A549 (cell line): ENCODE results near the gene UCHL5. TPM values are rescaled to one million over a fixed set of nuclear protein-coding genes. Genes with fewer than 3 reads are reported as not detected.
"Not testable (repeated sequence)": the region's sequence is repeated elsewhere in the genome, so short reads cannot be mapped to it uniquely, and the experiment has no call there.

Experiments
- ATAC-seq, 2 experiments: fragments of 200-7000 bp in 1 of 2; fragments of >200 bp in 1 of 2; cut with Nextera tagmentation in 1 of 2; cut with Tn5 transposase in 1 of 2; 3 replicates each; pipeline versions ENCODE4 v1.8.0 to v1.9.1; 2018 to 2020; ENCODE audit warnings: mild to moderate bottlenecking in 1 of 2, moderate library complexity in 1 of 2
- CTCF ChIA-PET: fragments of 300-600 bp; sonication (Branson Sonifier 250); formaldehyde crosslinking; extraction: SDS; loops from one replicate; lab custom pipeline; 2021; ENCODE audit warnings: antibody characterized with exemption, inconsistent platforms; lab: Yijun Ruan, JAX
- POLR2A ChIA-PET: fragments of 350-600 bp; formaldehyde crosslinking; extraction: SDS; loops from one replicate; lab custom pipeline; 2021; ENCODE audit warnings: antibody characterized with exemption, inconsistent platforms; lab: Yijun Ruan, JAX
- DNase-seq, 2 experiments: peaks; one replicate each; pipeline versions ENCODE4 v3.0.0 to v3.0.0-alpha.2; 2011 to 2016; ENCODE audit warnings: low read depth in 1 of 2, low spot score in 1 of 2
- FAIRE-seq: peaks from 2 replicates; lab custom pipeline; 2011; peaks lifted over from hg19 to GRCh38; lab: Jason Lieb, UNC
- H3K27ac ChIP-seq, 2 experiments: fragments of >200 bp; sonication (Bioruptor Twin); formaldehyde crosslinking; 3 replicates each; pipeline ENCODE4 v1.5.1; 2016 to 2017
- H3K4me1 ChIP-seq: fragments of >200 bp; sonication (Bioruptor Twin); formaldehyde crosslinking; 3 replicates; pipeline ENCODE4 v1.6.1; 2016
- H3K4me2 ChIP-seq: fragments of >200 bp; sonication (Bioruptor Twin); formaldehyde crosslinking; 3 replicates; pipeline ENCODE4 v1.6.1; 2016
- H3K4me3 ChIP-seq: fragments of >200 bp; sonication (Bioruptor Twin); formaldehyde crosslinking; 3 replicates; pipeline ENCODE4 v1.5.1; 2016
- H3K9me3 ChIP-seq: fragments of >200 bp; sonication (Bioruptor Twin); formaldehyde crosslinking; 3 replicates; pipeline ENCODE4 v1.6.1; 2016
- CBX2 ChIP-seq: fragments of 200-600 bp; sonication (generic); IDR thresholded peaks from 2 replicates; pipeline ENCODE4 v1.6.1; 2016; ENCODE audit warnings: low read depth, mild to moderate bottlenecking, borderline replicate concordance
- CEBPB ChIP-seq, 2 experiments: fragments of >200 bp in 1 of 2; sonication (Bioruptor Twin) in 1 of 2; formaldehyde crosslinking in 1 of 2; IDR thresholded peaks; 2 replicates each; pipeline ENCODE4 v1.6.1; 2012 to 2016
- CHD2 ChIP-seq: fragments of 150-350 bp; IDR thresholded peaks from 2 replicates; pipeline ENCODE4 v1.6.1; 2014; ENCODE audit warnings: low read length; ENCODE audit not compliant: partially characterized antibody
- CHD4 ChIP-seq: fragments of 200-600 bp; sonication (generic); IDR thresholded peaks from 2 replicates; pipeline ENCODE4 v1.6.1; 2016; ENCODE audit warnings: antibody characterized with exemption, mild to moderate bottlenecking, borderline replicate concordance
- EHF ChIP-seq: fragments of 250-450 bp; sonication (Bioruptor Pico); IDR thresholded peaks from 2 replicates; pipeline ENCODE4 v1.5.0; 2020; ENCODE audit warnings: mild to moderate bottlenecking
- FOSL2 ChIP-seq, 2 experiments: fragments of 450-650 bp in 1 of 2; fragments of >200 bp in 1 of 2; sonication (Bioruptor Twin) in 1 of 2; formaldehyde crosslinking; IDR thresholded peaks; 2 replicates each; pipeline versions ENCODE4 v1.5.0 to v1.6.1; 2016 to 2020; ENCODE audit warnings: mild to moderate bottlenecking in 1 of 2, moderate library complexity in 1 of 2
- FOXS1 ChIP-seq: fragments of 250-450 bp; sonication (Bioruptor Pico); IDR thresholded peaks from 2 replicates; pipeline ENCODE4 v1.5.0; 2020; ENCODE audit warnings: mild to moderate bottlenecking, moderate library complexity
- HOXB13 ChIP-seq: fragments of 250-450 bp; sonication (Bioruptor Pico); IDR thresholded peaks from 2 replicates; pipeline ENCODE4 v1.5.0; 2020; ENCODE audit warnings: low read depth, mild to moderate bottlenecking, moderate library complexity
- JUNB ChIP-seq: fragments of >200 bp; sonication (Bioruptor Twin); formaldehyde crosslinking; IDR thresholded peaks from 2 replicates; pipeline ENCODE4 v1.6.1; 2016
- MAFK ChIP-seq: fragments of 450-650 bp; IDR thresholded peaks from 2 replicates; pipeline ENCODE4 v1.6.1; 2014; ENCODE audit not compliant: partially characterized antibody
- MAZ ChIP-seq: fragments of 150-350 bp; IDR thresholded peaks from 2 replicates; pipeline ENCODE4 v1.6.1; 2014; ENCODE audit warnings: antibody characterized with exemption, low read depth, low read length, borderline replicate concordance
- MYC ChIP-seq: IDR thresholded peaks from 2 replicates; pipeline ENCODE4 v1.6.1; 2012; ENCODE audit warnings: mild to moderate bottlenecking, inconsistent platforms, low read length, improper control_type of control experiment, borderline replicate concordance
- NPAS2 ChIP-seq: fragments of 250-450 bp; sonication (Bioruptor Pico); IDR thresholded peaks from 2 replicates; pipeline ENCODE4 v1.8.0; 2022; ENCODE audit warnings: mild to moderate bottlenecking, moderate library complexity, borderline replicate concordance
- NR3C1 ChIP-seq: fragments of >200 bp; sonication (Bioruptor Twin); formaldehyde crosslinking; IDR thresholded peaks from 3 replicates; pipeline ENCODE4 v1.6.1; 2017
- PHF8 ChIP-seq: fragments of 200-600 bp; sonication (generic); IDR thresholded peaks from 2 replicates; pipeline ENCODE4 v1.6.1; 2016; ENCODE audit warnings: low read depth, mild to moderate bottlenecking, antibody characterized with exemption, moderate library complexity, borderline replicate concordance
- POLR2AphosphoS2 ChIP-seq: conservative IDR thresholded peaks from 2 replicates; pipeline ENCODE4 v1.6.1; 2012; ENCODE audit warnings: low read length, improper control_type of control experiment, inconsistent platforms
- RAD21 ChIP-seq, 2 experiments: fragments of >200 bp in 1 of 2; sonication (Bioruptor Twin) in 1 of 2; formaldehyde crosslinking in 1 of 2; IDR thresholded peaks in 1 of 2; conservative IDR thresholded peaks in 1 of 2; 2 replicates in 1 of 2; 3 replicates in 1 of 2; pipeline ENCODE4 v1.6.1; 2012 to 2018; ENCODE audit warnings: inconsistent platforms in 1 of 2
- RNF2 ChIP-seq: fragments of 200-600 bp; sonication (generic); IDR thresholded peaks from 2 replicates; pipeline ENCODE4 v1.6.1; 2016; ENCODE audit warnings: low read depth, mild to moderate bottlenecking, antibody characterized with exemption, moderate library complexity, borderline replicate concordance
- TFCP2L1 ChIP-seq: fragments of 250-450 bp; sonication (Bioruptor Pico); IDR thresholded peaks from 2 replicates; pipeline ENCODE4 v1.5.0; 2021; ENCODE audit warnings: mild to moderate bottlenecking
- ZC3H11A ChIP-seq: fragments of 450-650 bp; IDR thresholded peaks from 2 replicates; pipeline ENCODE4 v1.6.1; 2014; ENCODE audit warnings: antibody characterized with exemption, mild to moderate bottlenecking
- ZNF302 ChIP-seq: fragments of 250-450 bp; sonication (Bioruptor Pico); IDR thresholded peaks from 2 replicates; pipeline ENCODE4 v1.9.0; 2021; ENCODE audit warnings: inconsistent platforms, mild to moderate bottlenecking, moderate library complexity
- ZSCAN20 ChIP-seq: fragments of 250-450 bp; sonication (Bioruptor Pico); IDR thresholded peaks from 2 replicates; pipeline ENCODE4 v1.8.0; 2022; ENCODE audit warnings: mild to moderate bottlenecking, moderate library complexity
- WGBS: methylation state at CpG from one replicate; pipeline ENCODE4 v1.1.6; 2017; ENCODE audit errors: missing lambda C conversion rate; 5-methylcytosine and 5-hydroxymethylcytosine counted together
- polyA plus RNA-seq, 4 experiments: library from polyadenylated mRNA; depleted of rRNA in 3 of 4; stranded (reverse); fragments of >200 nt; fragmentation: RNase III in 1 of 4; extraction: RNeasy Plus Mini Kit Qiagen cat#74134 plus additional on column Dnase treatment in 1 of 4; gene quantifications; 2 replicates in 3 of 4; 3 replicates in 1 of 4; pipeline ENCODE4 v1.2.3, GENCODE V29; 2011 to 2017
- TF ChIP-seq, protein P1 (sequence below): fragments of 450-650 bp; IDR thresholded peaks from 2 replicates; pipeline ENCODE4 v1.6.1; 2014; ENCODE audit warnings: antibody characterized with exemption
- TF ChIP-seq, protein P2 (sequence below): fragments of >200 bp; sonication (Bioruptor Twin); formaldehyde crosslinking; IDR thresholded peaks from 3 replicates; pipeline ENCODE4 v1.6.1; 2016

The UCHL5 gene
- polyA plus RNA-seq, 2 of the 4 experiments (the other 2 are of a cell fraction): 53.0 to 68.3 TPM

DNA sequence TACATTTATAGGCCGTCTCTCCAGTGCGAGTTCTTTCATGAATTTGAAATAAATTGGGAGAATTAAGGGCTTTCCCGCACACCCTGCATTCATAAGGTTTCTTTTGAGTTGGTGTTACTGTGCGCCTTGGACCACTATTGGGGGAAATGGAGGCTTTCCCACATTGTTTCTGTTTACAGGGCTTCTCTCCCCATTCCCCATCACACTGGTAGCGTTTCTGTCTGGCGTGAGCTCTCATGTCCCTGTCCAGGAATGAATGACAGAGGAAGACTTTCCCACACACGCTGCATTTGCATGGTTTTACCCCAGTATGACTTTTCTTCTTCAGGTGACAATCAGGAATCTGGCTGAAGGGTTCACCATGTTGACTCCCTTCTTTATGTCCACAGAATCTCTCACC lies 65.0 kb downstream of the UCHL5 start:
- Histone ChIP-seq H3K4me1 (no peaks in the 10 kb centered on the region), H3K9me3 (peaks cover 13% of the 10 kb centered on the region), H3K27ac (no peak overlapping the region), H3K4me2 (no peak overlapping the region), H3K4me3 (no peak overlapping the region)
- DNase-seq (no peak), ATAC-seq (no peak), FAIRE-seq (no peak)
- ChIA-PET POLR2A (no interaction called here), CTCF (no interaction called here)
- TF ChIP-seq ZC3H11A (no peak), EHF (CRISPR knock-in tag) (no peak), RAD21 (conservative IDR thresholded peaks at IDR 0.05 in 1 of 2, IDR thresholded peaks at IDR 0.05 in 1 of 2) (no peak), FOXS1 (CRISPR knock-in tag) (no peak), FOSL2 (IDR thresholded peaks at IDR 0.05) (no peak), FOSL2 (CRISPR knock-in tag; IDR thresholded peaks at IDR 0.05) (no peak)
- WGBS: 96% methylated on average over 7 of the region's 7 CpGs

DNA sequence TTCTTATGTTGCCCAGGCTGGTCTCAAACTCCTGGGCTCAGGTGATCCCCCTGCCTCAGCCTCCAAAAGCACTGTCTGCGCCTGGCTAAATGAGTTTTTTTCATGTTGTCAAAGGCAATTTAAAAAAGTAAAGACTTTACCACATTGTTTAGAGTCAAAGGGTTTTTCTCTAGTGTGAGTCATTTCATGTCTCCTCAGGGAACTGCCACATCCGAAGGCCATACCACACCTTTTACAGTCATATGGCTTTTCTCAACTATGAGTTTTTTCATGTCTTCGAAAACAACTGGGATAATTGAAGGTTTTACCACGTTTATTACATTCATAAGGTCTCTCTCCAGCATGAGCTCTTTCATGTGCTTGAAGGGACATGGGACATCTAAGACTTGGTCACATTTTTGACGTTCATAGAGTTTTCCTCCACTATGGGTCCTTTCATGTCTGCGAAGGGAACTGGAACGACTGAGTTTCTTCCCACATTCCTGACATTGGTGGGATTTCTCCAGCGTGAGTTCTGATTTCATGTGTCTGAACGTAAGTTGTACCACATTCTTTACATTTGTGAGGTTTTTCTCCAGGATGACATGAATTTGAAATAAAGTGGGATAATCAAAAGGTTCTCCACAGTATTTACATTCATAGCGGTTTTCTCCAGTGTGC lies 65.6 kb downstream of the UCHL5 start:
- CTCF ChIA-PET: no interaction called here
- no peak for TF ChIP-seq NPAS2
- no peak for TF ChIP-seq CBX2
- no peak for TF ChIP-seq NR3C1
- no peak for TF ChIP-seq TFCP2L1 (CRISPR knock-in tag)
- no peak for TF ChIP-seq JUNB
- no peak for TF ChIP-seq CHD4
- TF ChIP-seq MYC: no peak
- TF ChIP-seq RNF2: no peak
- no peak for TF ChIP-seq MAFK
- no peak for TF ChIP-seq FOXS1 (CRISPR knock-in tag)
- no peak for TF ChIP-seq ZNF302 (CRISPR knock-in tag)
- no peak for TF ChIP-seq ZSCAN20 (CRISPR knock-in tag)
- POLR2A ChIA-PET: no interaction called here
- 93% methylated on average over 10 of the region's 10 CpGs for WGBS
- no peak for DNase-seq
- H3K4me1 ChIP-seq: no peaks in the 10 kb centered on the region
- no peak overlapping the region for H3K27ac ChIP-seq
- FAIRE-seq: no peak
- ATAC-seq: no peak
- H3K4me3 ChIP-seq: no peak overlapping the region
- H3K4me2 ChIP-seq: no peak overlapping the region
- peaks cover 11% of the 10 kb centered on the region for H3K9me3 ChIP-seq

DNA sequence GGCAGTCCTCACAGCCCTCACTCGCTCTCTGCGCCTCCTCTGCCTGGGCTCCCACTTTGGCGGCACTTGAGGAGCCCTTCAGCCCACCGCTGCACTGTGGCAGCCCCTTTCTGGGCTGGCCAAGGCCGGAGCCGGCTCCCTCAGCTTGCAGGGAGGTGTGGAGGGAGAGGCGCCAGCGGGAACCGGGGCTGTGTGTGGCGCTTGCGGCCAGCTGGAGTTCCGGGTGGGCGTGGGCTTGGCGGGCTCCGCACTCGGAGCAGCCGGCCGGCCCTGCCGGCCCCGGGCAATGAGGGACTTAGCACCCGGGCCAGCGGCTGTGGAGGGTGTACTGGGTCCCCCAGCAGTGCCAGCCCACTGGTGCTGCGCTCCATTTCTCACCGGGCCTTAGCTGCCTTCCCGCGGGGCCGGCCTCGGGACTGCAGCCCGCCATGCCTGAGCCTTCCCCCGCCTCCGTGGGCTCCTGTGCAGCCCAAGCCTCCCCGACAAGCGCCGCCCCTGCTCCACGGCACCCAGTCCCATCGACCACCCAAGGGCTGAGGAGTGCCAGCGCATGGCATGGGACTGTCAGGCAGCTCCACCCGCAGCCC lies 72.3 kb downstream of the UCHL5 start:
- H3K9me3 ChIP-seq, H3K4me3 ChIP-seq, FAIRE-seq, H3K4me2 ChIP-seq, H3K27ac ChIP-seq, POLR2A ChIA-PET, DNase-seq, H3K4me1 ChIP-seq, ATAC-seq: not testable (repeated sequence)
- 100% methylated on average over 9 of the region's 38 CpGs for WGBS
- CTCF ChIA-PET: interaction anchor here (1.0 kb wide), 1 partner anchor 509 kb away, joined by 3 read pairs; no protein-coding TSS in a partner anchor

DNA sequence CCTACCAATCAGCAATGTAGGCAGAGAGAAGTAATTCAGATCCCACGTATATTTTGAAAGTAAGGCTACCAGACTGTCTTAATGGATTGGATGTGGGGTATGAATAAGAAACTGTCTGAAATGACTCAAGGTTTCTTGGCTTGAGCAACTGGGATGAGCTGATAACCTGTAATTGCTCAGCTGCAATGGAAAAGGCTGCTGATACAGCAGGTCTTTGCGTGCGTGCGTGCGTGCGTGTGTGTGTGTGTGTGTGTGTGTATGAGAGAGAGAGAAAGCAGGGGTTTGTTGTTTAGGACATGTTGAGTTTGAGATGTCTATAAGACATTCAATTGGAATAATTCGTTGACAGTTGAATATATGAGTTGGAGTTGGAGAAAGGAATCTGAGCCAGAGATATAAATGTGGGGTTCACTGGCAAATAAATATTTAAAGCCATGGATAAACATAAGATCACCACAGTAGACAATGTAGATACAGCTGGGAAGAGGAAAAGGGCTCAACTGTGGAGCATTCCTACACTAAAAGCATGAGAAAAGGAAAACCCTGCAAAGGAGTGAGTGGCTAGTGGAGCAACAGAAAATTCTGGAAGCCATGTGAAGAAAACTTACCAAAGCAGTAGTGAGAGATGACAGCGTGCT lies 72.9 kb downstream of the UCHL5 start:
- ChIA-PET POLR2A (no interaction called here), CTCF (interaction anchor here (1.0 kb wide), 1 partner anchor 509 kb away, joined by 3 read pairs; no protein-coding TSS in a partner anchor)
- H3K4me2 ChIP-seq: no peak overlapping the region
- WGBS: 92% methylated on average over 8 of the region's 8 CpGs
- ATAC-seq (no peak), FAIRE-seq (no peak), DNase-seq (no peak)
- H3K4me3 ChIP-seq: no peak overlapping the region
- no peak overlapping the region for H3K27ac ChIP-seq
- H3K4me1 ChIP-seq: no peaks in the 10 kb centered on the region
- no peaks in the 10 kb centered on the region for H3K9me3 ChIP-seq
- TF ChIP-seq MYC (no peak), MAFK (no peak), CEBPB (IDR thresholded peaks at IDR 0.05) (no peak), PHF8 (no peak), CHD2 (no peak), EHF (CRISPR knock-in tag) (no peak), POLR2AphosphoS2 (no peak), ZNF302 (CRISPR knock-in tag) (no peak), RAD21 (conservative IDR thresholded peaks at IDR 0.05 in 1 of 2, IDR thresholded peaks at IDR 0.05 in 1 of 2) (no peak), MAZ (no peak), HOXB13 (CRISPR knock-in tag) (no peak)
- TF ChIP-seq, protein P1, sequence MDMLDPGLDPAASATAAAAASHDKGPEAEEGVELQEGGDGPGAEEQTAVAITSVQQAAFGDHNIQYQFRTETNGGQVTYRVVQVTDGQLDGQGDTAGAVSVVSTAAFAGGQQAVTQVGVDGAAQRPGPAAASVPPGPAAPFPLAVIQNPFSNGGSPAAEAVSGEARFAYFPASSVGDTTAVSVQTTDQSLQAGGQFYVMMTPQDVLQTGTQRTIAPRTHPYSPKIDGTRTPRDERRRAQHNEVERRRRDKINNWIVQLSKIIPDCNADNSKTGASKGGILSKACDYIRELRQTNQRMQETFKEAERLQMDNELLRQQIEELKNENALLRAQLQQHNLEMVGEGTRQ: no peak
- TF ChIP-seq, protein P2, sequence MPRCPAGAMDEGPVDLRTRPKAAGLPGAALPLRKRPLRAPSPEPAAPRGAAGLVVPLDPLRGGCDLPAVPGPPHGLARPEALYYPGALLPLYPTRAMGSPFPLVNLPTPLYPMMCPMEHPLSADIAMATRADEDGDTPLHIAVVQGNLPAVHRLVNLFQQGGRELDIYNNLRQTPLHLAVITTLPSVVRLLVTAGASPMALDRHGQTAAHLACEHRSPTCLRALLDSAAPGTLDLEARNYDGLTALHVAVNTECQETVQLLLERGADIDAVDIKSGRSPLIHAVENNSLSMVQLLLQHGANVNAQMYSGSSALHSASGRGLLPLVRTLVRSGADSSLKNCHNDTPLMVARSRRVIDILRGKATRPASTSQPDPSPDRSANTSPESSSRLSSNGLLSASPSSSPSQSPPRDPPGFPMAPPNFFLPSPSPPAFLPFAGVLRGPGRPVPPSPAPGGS: no peak
